ENCODE results near the gene SPATA13. TPM values are rescaled to one million over a fixed set of nuclear protein-coding genes. Genes with fewer than 3 reads are reported as not detected.

Gene SPATA13
- total RNA-seq, 3 donors from 2014 or later = 35.2 to 59.5 (median 35.6) TPM

GRCh38 chr13:24293746-24294145 is 133.2 kb downstream of the SPATA13 start:
- DNase-seq = no peak
- no peak for TF ChIP-seq CTCF (IDR thresholded peaks at IDR 0.05)
- Histone ChIP-seq H3K9me3 (no peaks in the 10 kb centered on the region), H3K36me3 (ENCODE audit: low read depth) (peaks cover 22% of the 10 kb centered on the region), H3K4me1 (ENCODE audit: low read depth) (no peaks in the 10 kb centered on the region), H3K4me3 (no peak overlapping the region)
- ATAC-seq = no peak
- intact Hi-C loops (cut with DNase I, micrococcal nuclease) = no loop called here

- intact Hi-C loops (cut with DNase I, micrococcal nuclease) = no loop called here
- Histone ChIP-seq H3K9me3 (no peaks in the 10 kb centered on the region), H3K36me3 (ENCODE audit: low read depth) (peaks cover 3% of the 10 kb centered on the region), H3K4me1 (ENCODE audit: low read depth) (no peaks in the 10 kb centered on the region), H3K4me3 (no peak overlapping the region)
- TF ChIP-seq CTCF (IDR thresholded peaks at IDR 0.05) = no peak
- DNase-seq (no peak), ATAC-seq (no peak)
These were observed 139.1 kb downstream of the SPATA13 start for GRCh38 chr13:24299488-24300114.

- H3K36me3 ChIP-seq (ENCODE audit: low read depth) = no peaks in the 10 kb centered on the region
- no peaks in the 10 kb centered on the region for H3K4me1 ChIP-seq (ENCODE audit: low read depth)
- no peak for TF ChIP-seq CTCF (IDR thresholded peaks at IDR 0.05)
- no peak overlapping the region for H3K4me3 ChIP-seq
- no peaks in the 10 kb centered on the region for H3K9me3 ChIP-seq
- DNase-seq (no peak), ATAC-seq (no peak)
- intact Hi-C loops (cut with DNase I, micrococcal nuclease) = no loop called here
These were observed 140.9 kb downstream of the SPATA13 start for GRCh38 chr13:24301434-24301833.

GRCh38 chr13:24301911-24302310 is 141.4 kb downstream of the SPATA13 start:
- Histone ChIP-seq H3K4me3 (no peak overlapping the region), H3K9me3 (no peaks in the 10 kb centered on the region), H3K4me1 (ENCODE audit: low read depth) (no peaks in the 10 kb centered on the region), H3K36me3 (ENCODE audit: low read depth) (no peaks in the 10 kb centered on the region)
- DNase-seq = no peak
- TF ChIP-seq CTCF (IDR thresholded peaks at IDR 0.05) = no peak
- ATAC-seq = no peak
- intact Hi-C loops (cut with DNase I, micrococcal nuclease) = no loop called here

GRCh38 chr13:24304620-24305019 is 144.1 kb downstream of the SPATA13 start:
- no peaks in the 10 kb centered on the region for H3K36me3 ChIP-seq (ENCODE audit: low read depth)
- H3K4me3 ChIP-seq = no peak overlapping the region
- TF ChIP-seq CTCF (IDR thresholded peaks at IDR 0.05) = no peak
- ATAC-seq = no peak
- no peaks in the 10 kb centered on the region for H3K9me3 ChIP-seq
- H3K4me1 ChIP-seq (ENCODE audit: low read depth) = no peaks in the 10 kb centered on the region
- DNase-seq = no peak
- intact Hi-C loops (cut with DNase I, micrococcal nuclease) = no loop called here

GRCh38 chr13:24306632-24307031 is 146.1 kb downstream of the SPATA13 start:
- ATAC-seq (no peak), DNase-seq (no peak)
- no peaks in the 10 kb centered on the region for H3K4me1 ChIP-seq (ENCODE audit: low read depth)
- no peaks in the 10 kb centered on the region for H3K36me3 ChIP-seq (ENCODE audit: low read depth)
- no peaks in the 10 kb centered on the region for H3K9me3 ChIP-seq
- H3K4me3 ChIP-seq = no peak overlapping the region
- no peak for TF ChIP-seq CTCF (IDR thresholded peaks at IDR 0.05)
- intact Hi-C loops (cut with DNase I, micrococcal nuclease) = no loop called here

Data from mucosa of descending colon (tissue), 3 donors.